Karpas-422 (cell line): ENCODE results near the gene MARK3. TPM values are rescaled to one million over a fixed set of nuclear protein-coding genes. Genes with fewer than 3 reads are reported as not detected.

Experiments
- DNase-seq: peaks from one replicate; pipeline ENCODE4 v3.0.0-alpha.2; 2015
- H2AFZ ChIP-seq: fragments of 200-600 bp; sonication (generic); 2 replicates; pipeline ENCODE4 v1.6.1; 2014; ENCODE audit warnings: antibody characterized with exemption, low read length, mixed read lengths
- H3K27ac ChIP-seq: fragments of 200-600 bp; sonication (generic); 2 replicates; pipeline ENCODE4 v1.5.1; 2014; ENCODE audit warnings: mild to moderate bottlenecking, low read length, moderate library complexity
- H3K27me3 ChIP-seq: fragments of 200-600 bp; sonication (generic); 2 replicates; pipeline ENCODE4 v1.6.1; 2014; ENCODE audit warnings: low read length, mixed read lengths
- H3K36me3 ChIP-seq: fragments of 200-600 bp; sonication (generic); 2 replicates; pipeline ENCODE4 v1.6.1; 2014; ENCODE audit warnings: low read length, mixed read lengths; ENCODE audit not compliant: insufficient read depth
- H3K4me1 ChIP-seq: fragments of 200-600 bp; sonication (generic); 2 replicates; pipeline ENCODE4 v1.6.1; 2014; ENCODE audit warnings: mild to moderate bottlenecking, low read length, mixed read lengths
- H3K4me2 ChIP-seq: fragments of 200-600 bp; sonication (generic); 2 replicates; pipeline ENCODE4 v1.6.1; 2014; ENCODE audit warnings: low read length, low read depth, mild to moderate bottlenecking; ENCODE audit not compliant: poor library complexity, severe bottlenecking
- H3K4me3 ChIP-seq: fragments of 200-600 bp; sonication (generic); 2 replicates; pipeline ENCODE4 v1.5.1; 2014; ENCODE audit warnings: mild to moderate bottlenecking, antibody characterized with exemption, low read length, mixed read lengths
- H3K79me2 ChIP-seq: fragments of 200-600 bp; sonication (generic); 2 replicates; pipeline ENCODE4 v1.6.1; 2014; ENCODE audit warnings: mild to moderate bottlenecking, low read length, mixed read lengths
- H3K9ac ChIP-seq: fragments of 200-600 bp; sonication (generic); 2 replicates; pipeline ENCODE4 v1.6.0; 2014; ENCODE audit warnings: low read length
- H3K9me2 ChIP-seq: fragments of 200-600 bp; sonication (generic), shearing (Covaris generic); replicated peaks from 2 replicates; pipeline ENCODE4 v1.6.0; 2014; ENCODE audit warnings: mild to moderate bottlenecking, low read length, moderate library complexity; ENCODE audit not compliant: insufficient read depth
- H3K9me3 ChIP-seq: fragments of 300-700, 200-600 bp; sonication (generic); 2 replicates; pipeline ENCODE4 v1.6.1; 2014; ENCODE audit warnings: low read length, mixed read lengths
- H4K20me1 ChIP-seq: fragments of 200-600 bp; sonication (generic); 2 replicates; pipeline ENCODE4 v1.6.1; 2014; ENCODE audit warnings: mild to moderate bottlenecking, antibody characterized with exemption, low read length, low read depth; ENCODE audit not compliant: insufficient read depth
- total RNA-seq: library from RNA; depleted of rRNA; stranded (reverse); fragments of >200 nt; shearing (Covaris generic); gene quantifications from 2 replicates; pipeline ENCODE4 v1.2.3, GENCODE V29; 2014; ENCODE audit warnings: low replicate concordance

The MARK3 gene
- total RNA-seq, 1 experiment from 2014 or later = 113 TPM

GRCh38 chr14:103384450-103385151 is 614 bp upstream of the MARK3 start:
- no peaks in the 10 kb centered on the region for H3K9me3 ChIP-seq
- H3K9ac ChIP-seq = peak overlapping the region; percentile 97
- H2AFZ ChIP-seq = peak overlapping the region; percentile 99

GRCh38 chr14:103385929-103386712 is 906 bp downstream of the MARK3 start:
- DNase-seq = peak; percentile 79
- peak overlapping the region; percentile 70; the same call in 1 of the 2 replicates for H2AFZ ChIP-seq

More at GRCh38 chr14:103384450-103385151, 614 bp upstream of the MARK3 start:
- DNase-seq = no peak
- Histone ChIP-seq H3K4me2 (peak overlapping the region; percentile 74), H3K79me2 (peaks cover 43% of the 10 kb centered on the region), H3K36me3 (peaks cover 7% of the 10 kb centered on the region; the same call in 1 of the 2 replicates), H3K4me1 (peaks cover 27% of the 10 kb centered on the region), H3K4me3 (peak overlapping the region; percentile 90), H3K9me2 (no peaks in the 10 kb centered on the region), H3K27me3 (no peaks in the 10 kb centered on the region), H4K20me1 (peaks cover 33% of the 10 kb centered on the region), H3K27ac (no peak overlapping the region)

GRCh38 chr14:103386713-103387329 is 1.6 kb downstream of the MARK3 start:
- Histone ChIP-seq H3K9ac (peak overlapping the region; percentile 97), H3K9me3 (no peaks in the 10 kb centered on the region), H3K79me2 (peaks cover 63% of the 10 kb centered on the region), H2AFZ (no peak overlapping the region), H3K27ac (peak overlapping the region; percentile 87; the same call in 1 of the 2 replicates), H3K27me3 (no peaks in the 10 kb centered on the region), H3K36me3 (peaks cover 7% of the 10 kb centered on the region; the same call in 1 of the 2 replicates), H3K9me2 (no peaks in the 10 kb centered on the region), H3K4me3 (peak overlapping the region; percentile 90), H4K20me1 (peaks cover 40% of the 10 kb centered on the region), H3K4me2 (peak overlapping the region; percentile 74), H3K4me1 (peaks cover 37% of the 10 kb centered on the region)
- peak; percentile 63 for DNase-seq

More at GRCh38 chr14:103385929-103386712, 906 bp downstream of the MARK3 start:
- Histone ChIP-seq H3K27ac (peak overlapping the region; percentile 87), H3K27me3 (no peaks in the 10 kb centered on the region), H3K9me2 (no peaks in the 10 kb centered on the region), H3K9ac (peak overlapping the region; percentile 97), H3K36me3 (peaks cover 7% of the 10 kb centered on the region; the same call in 1 of the 2 replicates), H3K4me2 (peak overlapping the region; percentile 74), H3K9me3 (no peaks in the 10 kb centered on the region), H3K4me3 (peak overlapping the region; percentile 90), H3K79me2 (peaks cover 56% of the 10 kb centered on the region), H3K4me1 (peaks cover 30% of the 10 kb centered on the region), H4K20me1 (peaks cover 39% of the 10 kb centered on the region)

GRCh38 chr14:103388664-103389063 is 3.4 kb downstream of the MARK3 start:
- H4K20me1 ChIP-seq = peaks cover 47% of the 10 kb centered on the region
- H2AFZ ChIP-seq = no peak overlapping the region
- peaks cover 7% of the 10 kb centered on the region; the same call in 1 of the 2 replicates for H3K36me3 ChIP-seq
- peaks cover 81% of the 10 kb centered on the region for H3K79me2 ChIP-seq
- H3K27me3 ChIP-seq = no peaks in the 10 kb centered on the region
- peaks cover 51% of the 10 kb centered on the region for H3K4me1 ChIP-seq
- no peak overlapping the region for H3K27ac ChIP-seq
- no peak for DNase-seq
- H3K9me2 ChIP-seq = no peaks in the 10 kb centered on the region
- H3K4me2 ChIP-seq = peak overlapping the region; percentile 74
- H3K9ac ChIP-seq = no peak overlapping the region
- H3K9me3 ChIP-seq = no peaks in the 10 kb centered on the region
- peak overlapping the region; percentile 90; the same call in 1 of the 2 replicates for H3K4me3 ChIP-seq

- no peak overlapping the region for H3K4me2 ChIP-seq
- H3K9me3 ChIP-seq = no peaks in the 10 kb centered on the region
- H3K9me2 ChIP-seq = no peaks in the 10 kb centered on the region
- H3K4me3 ChIP-seq = no peak overlapping the region
- H3K27me3 ChIP-seq = no peaks in the 10 kb centered on the region
- H3K9ac ChIP-seq = no peak overlapping the region
- H3K79me2 ChIP-seq = peaks cover 97% of the 10 kb centered on the region
- H4K20me1 ChIP-seq = peaks cover 54% of the 10 kb centered on the region
- H3K4me1 ChIP-seq = peaks cover 52% of the 10 kb centered on the region
- H3K36me3 ChIP-seq = peaks cover 7% of the 10 kb centered on the region; the same call in 1 of the 2 replicates
- H3K27ac ChIP-seq = no peak overlapping the region
- no peak for DNase-seq
- H2AFZ ChIP-seq = no peak overlapping the region
These were observed 5.4 kb downstream of the MARK3 start for GRCh38 chr14:103390605-103391004.

GRCh38 chr14:103391048-103391447 is 5.8 kb downstream of the MARK3 start:
- peak; percentile 91 for DNase-seq
- H3K9me2 ChIP-seq = no peaks in the 10 kb centered on the region
- no peak overlapping the region for H2AFZ ChIP-seq
- H3K36me3 ChIP-seq = peaks cover 7% of the 10 kb centered on the region; the same call in 1 of the 2 replicates
- peaks cover 54% of the 10 kb centered on the region for H4K20me1 ChIP-seq
- H3K79me2 ChIP-seq = peaks cover 97% of the 10 kb centered on the region
- H3K9me3 ChIP-seq = no peaks in the 10 kb centered on the region
- H3K4me2 ChIP-seq = peak overlapping the region; percentile 33
- H3K27ac ChIP-seq = 0 out of 2 replicates have a peak overlapping the region, but pooled peaks have one; percentile 9
- H3K9ac ChIP-seq = no peak overlapping the region
- peaks cover 52% of the 10 kb centered on the region for H3K4me1 ChIP-seq
- no peak overlapping the region for H3K4me3 ChIP-seq
- H3K27me3 ChIP-seq = no peaks in the 10 kb centered on the region

- H3K9me2 ChIP-seq = no peaks in the 10 kb centered on the region
- peaks cover 97% of the 10 kb centered on the region for H3K79me2 ChIP-seq
- no peaks in the 10 kb centered on the region for H3K9me3 ChIP-seq
- H2AFZ ChIP-seq = no peak overlapping the region
- peak overlapping the region; percentile 25 for H3K4me2 ChIP-seq
- peak overlapping the region; percentile 16; the same call in 1 of the 2 replicates for H3K9ac ChIP-seq
- H4K20me1 ChIP-seq = peaks cover 51% of the 10 kb centered on the region
- H3K36me3 ChIP-seq = peaks cover 7% of the 10 kb centered on the region; the same call in 1 of the 2 replicates
- H3K4me3 ChIP-seq = no peak overlapping the region
- no peak for DNase-seq
- no peaks in the 10 kb centered on the region for H3K27me3 ChIP-seq
- H3K4me1 ChIP-seq = peaks cover 51% of the 10 kb centered on the region
- no peak overlapping the region for H3K27ac ChIP-seq
These were observed 6.9 kb downstream of the MARK3 start for GRCh38 chr14:103392106-103392505.
